Lower leg skin (tissue), 4 donors: ENCODE data around the gene MAN2B1. TPM values are rescaled to one million over a fixed set of nuclear protein-coding genes. Genes with fewer than 3 reads are reported as not detected.
A peak's percentile ranks its signal among the peaks of the same experiment; 100 is the strongest.
"Not testable (repeated sequence)": the region's sequence is repeated elsewhere in the genome, so short reads cannot be mapped to it uniquely, and the experiment has no call there.

ENCODE experiments used
- DNase-seq, 2 donors: peaks; one replicate each; pipeline ENCODE4 v3.0.0-alpha.2; 2019; ENCODE audit warnings: low spot score in 2 of 2
- H3K4me3 ChIP-seq: fragments of 200-600 bp; sonication (generic); 2 replicates; pipeline ENCODE4 v1.5.1; 2017; ENCODE audit warnings: mild to moderate bottlenecking, low read depth; ENCODE audit not compliant: poor library complexity, severe bottlenecking
- POLR2A ChIP-seq, 2 donors: fragments of 450-650 bp; IDR thresholded peaks; one replicate each; pipeline ENCODE4 v1.6.1; 2016 to 2017; ENCODE audit warnings: antibody characterized with exemption in 2 of 2, mild to moderate bottlenecking in 1 of 2, moderate library complexity in 1 of 2
- WGBS, 2 donors: methylation state at CpG; one replicate each; pipeline ENCODE4 v1.1.5; 2018; 5-methylcytosine and 5-hydroxymethylcytosine counted together
- intact Hi-C: fragments of 100-400 bp; cut with DNase I; formaldehyde crosslinking; loops from one replicate; pipeline ENCODE4 v1.15.0; 2023; ENCODE audit warnings: low total_unique reads
- total RNA-seq, 4 donors: library from RNA; depleted of rRNA; stranded (reverse); fragments of >200 nt; gene quantifications; one replicate each; pipeline ENCODE4 v1.1.0, GENCODE V29; 2016
- TF ChIP-seq, protein P1 (sequence below), 3 donors: fragments of 450-650 bp; IDR thresholded peaks; one replicate each; pipeline ENCODE4 v1.5.1; 2016; ENCODE audit warnings: antibody characterized with exemption in 3 of 3, mild to moderate bottlenecking in 3 of 3, moderate library complexity in 2 of 3

Gene MAN2B1
- total RNA-seq, 4 donors from 2014 or later = 52.8 to 83.0 (median 74.9) TPM

GRCh38 chr19:12685831-12686230 is 19.3 kb upstream of the MAN2B1 start:
- 77 to 92% methylated on average over 3 of the region's 3 CpGs for WGBS, 2 donors
- TF ChIP-seq POLR2A (IDR thresholded peaks at IDR 0.05) = no peak
- TF ChIP-seq, protein P1, sequence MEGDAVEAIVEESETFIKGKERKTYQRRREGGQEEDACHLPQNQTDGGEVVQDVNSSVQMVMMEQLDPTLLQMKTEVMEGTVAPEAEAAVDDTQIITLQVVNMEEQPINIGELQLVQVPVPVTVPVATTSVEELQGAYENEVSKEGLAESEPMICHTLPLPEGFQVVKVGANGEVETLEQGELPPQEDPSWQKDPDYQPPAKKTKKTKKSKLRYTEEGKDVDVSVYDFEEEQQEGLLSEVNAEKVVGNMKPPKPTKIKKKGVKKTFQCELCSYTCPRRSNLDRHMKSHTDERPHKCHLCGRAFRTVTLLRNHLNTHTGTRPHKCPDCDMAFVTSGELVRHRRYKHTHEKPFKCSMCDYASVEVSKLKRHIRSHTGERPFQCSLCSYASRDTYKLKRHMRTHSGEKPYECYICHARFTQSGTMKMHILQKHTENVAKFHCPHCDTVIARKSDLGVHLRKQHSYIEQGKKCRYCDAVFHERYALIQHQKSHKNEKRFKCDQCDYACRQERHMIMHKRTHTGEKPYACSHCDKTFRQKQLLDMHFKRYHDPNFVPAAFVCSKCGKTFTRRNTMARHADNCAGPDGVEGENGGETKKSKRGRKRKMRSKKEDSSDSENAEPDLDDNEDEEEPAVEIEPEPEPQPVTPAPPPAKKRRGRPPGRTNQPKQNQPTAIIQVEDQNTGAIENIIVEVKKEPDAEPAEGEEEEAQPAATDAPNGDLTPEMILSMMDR (IDR thresholded peaks at IDR 0.05) = no peak
- DNase-seq = no peak
- intact Hi-C loops = no loop called here
- no peak overlapping the region for H3K4me3 ChIP-seq

DNA sequence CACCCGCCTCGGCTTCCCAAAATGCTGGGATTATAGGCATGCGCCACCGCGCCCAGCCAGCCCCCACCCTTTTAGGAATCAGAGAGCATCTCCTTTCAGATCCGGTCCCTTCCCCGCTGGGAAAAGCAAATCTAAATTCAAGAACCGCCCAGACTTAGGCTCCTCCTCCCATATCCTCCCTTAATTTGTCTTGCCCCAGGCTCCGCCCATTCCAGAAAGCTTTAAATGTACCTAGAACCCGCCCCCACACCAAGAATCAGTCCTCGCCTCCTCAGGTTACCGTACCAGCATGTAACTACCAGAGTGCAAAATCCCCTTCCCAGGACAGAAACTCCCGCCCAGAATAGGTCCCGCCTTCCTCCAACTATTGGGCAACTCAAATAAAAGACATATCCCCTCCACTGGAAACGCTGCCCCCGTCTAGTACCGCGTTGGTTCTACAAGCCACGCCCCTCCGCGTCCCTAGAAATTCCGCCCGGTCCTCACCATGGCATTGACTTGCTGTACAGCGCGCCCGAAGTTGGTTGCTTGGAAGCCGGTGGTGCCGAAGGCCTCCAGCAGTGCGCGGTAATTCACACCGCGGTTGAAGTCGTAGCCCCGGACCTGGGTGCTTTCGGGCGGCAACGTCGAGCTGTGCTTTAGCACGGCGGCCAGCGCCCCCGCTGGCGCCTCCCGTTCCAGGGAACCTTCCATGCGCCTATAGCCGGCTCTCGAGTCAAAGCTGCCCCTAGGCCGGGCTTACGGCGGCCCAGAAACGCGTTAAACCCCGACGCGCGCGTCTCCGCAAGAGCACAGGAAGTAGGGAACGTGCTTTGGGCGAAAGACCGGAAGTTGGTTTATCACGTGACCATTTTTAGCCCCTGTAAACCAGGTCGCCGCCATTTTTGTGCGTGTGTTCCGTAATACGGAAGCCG is 14.8 kb upstream of the MAN2B1 start, which contains the start of gene DHPS:
Gene DHPS (minus strand): TSS at position 807 of the 914 bp plus-strand sequence. CDS start 114 bp downstream, at position 693.
- no peak for TF ChIP-seq POLR2A (IDR thresholded peaks at IDR 0.05)
- TF ChIP-seq, protein P1 (IDR thresholded peaks at IDR 0.05) = no peak
- 0 to 1% methylated on average over 40 to 63 of the region's 68 CpGs for WGBS, 2 donors
- DNase-seq = peak; percentile 96 to 97
- intact Hi-C loops = no loop called here
- peak within 1 kb of the TSS; percentile 94 for H3K4me3 ChIP-seq

GRCh38 chr19:12680034-12680433 is 13.5 kb upstream of the MAN2B1 start:
- no peak for DNase-seq
- intact Hi-C loops = no loop called here
- TF ChIP-seq, protein P1 (IDR thresholded peaks at IDR 0.05) = no peak
- no peak for TF ChIP-seq POLR2A (IDR thresholded peaks at IDR 0.05)
- H3K4me3 ChIP-seq = no peak overlapping the region
- 91 to 92% methylated on average over 9 of the region's 9 CpGs for WGBS, 2 donors

DNA sequence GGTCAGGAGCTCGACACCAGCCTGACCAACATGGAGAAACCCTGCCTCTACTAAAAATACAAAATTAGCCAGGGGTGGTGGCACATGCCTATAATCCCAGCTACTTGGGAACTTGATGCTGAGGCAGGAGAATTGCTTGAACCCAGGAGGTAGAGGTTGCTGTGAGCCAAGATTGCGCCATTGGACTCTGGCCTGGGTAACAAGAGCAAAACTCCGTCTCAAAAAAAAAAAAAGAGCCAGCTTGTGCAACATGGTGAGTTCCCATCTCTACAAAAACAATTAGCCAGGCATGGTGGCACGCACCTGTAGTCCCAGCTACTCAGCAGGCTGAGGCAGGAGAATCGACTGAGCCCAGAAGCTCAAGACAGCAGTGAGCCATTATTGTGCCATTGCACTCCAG is 11.5 kb upstream of the MAN2B1 start:
- H3K4me3 ChIP-seq, DNase-seq, intact Hi-C loops: not testable (repeated sequence)
- 88 to 95% methylated on average over 5 of the region's 5 CpGs for WGBS, 2 donors

- intact Hi-C loops = no loop called here
- TF ChIP-seq, protein P1 (IDR thresholded peaks at IDR 0.05) = no peak
- no peak for TF ChIP-seq POLR2A (IDR thresholded peaks at IDR 0.05)
- DNase-seq = no peak
- H3K4me3 ChIP-seq = no peak overlapping the region
- 90 to 91% methylated on average over 12 of the region's 12 CpGs for WGBS, 2 donors
Measured at GRCh38 chr19:12676928-12677327, 10.4 kb upstream of the MAN2B1 start.

GRCh38 chr19:12676384-12676792 is 9.8 kb upstream of the MAN2B1 start:
- no peak overlapping the region for H3K4me3 ChIP-seq
- intact Hi-C loops = no loop called here
- TF ChIP-seq, protein P1 (IDR thresholded peaks at IDR 0.05) = peak in 1 of 3 donors; percentile 37
- no peak for TF ChIP-seq POLR2A (IDR thresholded peaks at IDR 0.05)
- 23 to 24% methylated on average over 4 of the region's 4 CpGs for WGBS, 2 donors
- peak; percentile 71 to 96 for DNase-seq
